Neural cell (in vitro differentiated cells): ENCODE data around the gene CELF4. TPM values are rescaled to one million over a fixed set of nuclear protein-coding genes. Genes with fewer than 3 reads are reported as not detected.

Experiments used
- H2AFZ ChIP-seq: fragments of 200-600, 300-800 bp; sonication (generic), shearing (Covaris generic); 2 replicates; pipeline ENCODE4 v1.6.0; 2014; ENCODE audit warnings: low read depth, mild to moderate bottlenecking, antibody characterized with exemption, low read length, moderate library complexity
- H3F3A ChIP-seq: fragments of 200-600 bp; shearing (Covaris generic); 2 replicates; pipeline ENCODE4 v1.6.1; 2016; ENCODE audit warnings: mild to moderate bottlenecking, moderate library complexity, mixed read lengths, antibody characterized with exemption, low read length; ENCODE audit not compliant: insufficient read depth, poor library complexity, severe bottlenecking
- H3K27ac ChIP-seq: fragments of 200-600, 300-800 bp; sonication (generic), shearing (Covaris generic); 2 replicates; pipeline ENCODE4 v1.5.1; 2014; ENCODE audit warnings: mild to moderate bottlenecking, low read length, moderate library complexity
- H3K27me3 ChIP-seq: fragments of 300-800, 200-600 bp; sonication (generic), shearing (Covaris generic); 2 replicates; pipeline ENCODE4 v1.6.0; 2014; ENCODE audit warnings: mild to moderate bottlenecking, low read depth, low read length, moderate library complexity; ENCODE audit not compliant: insufficient read depth
- H3K36me3 ChIP-seq: fragments of 300-800, 200-600 bp; sonication (generic), shearing (Covaris generic); 2 replicates; pipeline ENCODE4 v1.5.1; 2014; ENCODE audit warnings: mild to moderate bottlenecking, antibody characterized with exemption, low read length, moderate library complexity; ENCODE audit not compliant: insufficient read depth
- H3K4me2 ChIP-seq: fragments of 300-800, 200-600 bp; sonication (generic), shearing (Covaris generic); 2 replicates; pipeline ENCODE4 v1.6.0; 2014; ENCODE audit warnings: mild to moderate bottlenecking, low read length
- H3K4me3 ChIP-seq: fragments of 300-800, 200-600 bp; sonication (generic), shearing (Covaris generic); 2 replicates; pipeline ENCODE4 v1.5.1; 2014; ENCODE audit warnings: mild to moderate bottlenecking, low read length, moderate library complexity
- H3K79me2 ChIP-seq: fragments of 200-600 bp; shearing (Covaris generic); replicated peaks from 2 replicates; pipeline ENCODE4 v1.6.0; 2014; ENCODE audit warnings: mild to moderate bottlenecking, low read length, moderate library complexity; ENCODE audit not compliant: insufficient read depth
- H3K9ac ChIP-seq: fragments of 300-800, 200-600 bp; sonication (generic), shearing (Covaris generic); 2 replicates; pipeline ENCODE4 v1.6.1; 2016; ENCODE audit warnings: mild to moderate bottlenecking, low read length, mixed read lengths
- H3K9me2 ChIP-seq: fragments of 200-600 bp; shearing (Covaris generic); 2 replicates; pipeline ENCODE4 v1.6.1; 2016; ENCODE audit warnings: mild to moderate bottlenecking, low read length, mixed read lengths; ENCODE audit not compliant: insufficient read depth
- H3K9me3 ChIP-seq: fragments of 200-600, 300-800 bp; sonication (generic), shearing (Covaris generic); 2 replicates; pipeline ENCODE4 v1.6.1; 2016; ENCODE audit warnings: mild to moderate bottlenecking, mixed run types, low read length, moderate library complexity, mixed read lengths
- H4K20me1 ChIP-seq: fragments of 200-600 bp; shearing (Covaris generic); 2 replicates; pipeline ENCODE4 v1.6.1; 2016; ENCODE audit warnings: mild to moderate bottlenecking, mixed run types; ENCODE audit not compliant: insufficient read depth
- EP300 ChIP-seq: fragments of 450-650 bp; conservative IDR thresholded peaks from 2 replicates; pipeline ENCODE4 v1.6.1; 2014; ENCODE audit warnings: antibody characterized with exemption, mild to moderate bottlenecking, moderate library complexity; ENCODE audit not compliant: poor library complexity, severe bottlenecking
- EZH2 ChIP-seq: fragments of 200-600, 300-800 bp; shearing (Covaris generic), sonication (generic); IDR thresholded peaks from 2 replicates; pipeline ENCODE4 v1.6.1; 2014; ENCODE audit warnings: antibody characterized with exemption, low read length, borderline replicate concordance, mild to moderate bottlenecking; ENCODE audit not compliant: insufficient read depth, poor library complexity, severe bottlenecking
- MXI1 ChIP-seq: fragments of 450-650 bp; conservative IDR thresholded peaks from 2 replicates; pipeline ENCODE4 v1.6.1; 2014; ENCODE audit warnings: antibody characterized with exemption, mild to moderate bottlenecking; ENCODE audit not compliant: poor library complexity, severe bottlenecking
- RAD21 ChIP-seq: fragments of 450-650 bp; conservative IDR thresholded peaks from 2 replicates; pipeline ENCODE4 v1.6.1; 2014; ENCODE audit warnings: antibody characterized with exemption, mild to moderate bottlenecking, moderate library complexity
- SMC3 ChIP-seq: fragments of 450-650 bp; conservative IDR thresholded peaks from 2 replicates; pipeline ENCODE4 v1.6.1; 2014; ENCODE audit warnings: antibody characterized with exemption, mild to moderate bottlenecking, moderate library complexity; ENCODE audit not compliant: poor library complexity
- TAF1 ChIP-seq: IDR thresholded peaks from 2 replicates; pipeline ENCODE4 v1.6.1; 2012; ENCODE audit warnings: low read depth
- polyA plus RNA-seq: library from polyadenylated mRNA; depleted of rRNA; stranded (reverse); fragments of >200 nt; gene quantifications from 2 replicates; pipeline ENCODE4 v1.2.3, GENCODE V29; 2014
- TF ChIP-seq, protein P1 (sequence below): fragments of 450-650 bp; IDR thresholded peaks from 2 replicates; pipeline ENCODE4 v1.5.1; 2014; ENCODE audit warnings: antibody characterized with exemption, mild to moderate bottlenecking, moderate library complexity; ENCODE audit not compliant: poor library complexity, severe bottlenecking
- TF ChIP-seq, protein P2 (sequence below): IDR thresholded peaks from 2 replicates; pipeline ENCODE4 v1.6.1; 2012; ENCODE audit warnings: borderline replicate concordance

Gene CELF4
- polyA plus RNA-seq, 1 donor from 2014 or later = 191 TPM

DNA sequence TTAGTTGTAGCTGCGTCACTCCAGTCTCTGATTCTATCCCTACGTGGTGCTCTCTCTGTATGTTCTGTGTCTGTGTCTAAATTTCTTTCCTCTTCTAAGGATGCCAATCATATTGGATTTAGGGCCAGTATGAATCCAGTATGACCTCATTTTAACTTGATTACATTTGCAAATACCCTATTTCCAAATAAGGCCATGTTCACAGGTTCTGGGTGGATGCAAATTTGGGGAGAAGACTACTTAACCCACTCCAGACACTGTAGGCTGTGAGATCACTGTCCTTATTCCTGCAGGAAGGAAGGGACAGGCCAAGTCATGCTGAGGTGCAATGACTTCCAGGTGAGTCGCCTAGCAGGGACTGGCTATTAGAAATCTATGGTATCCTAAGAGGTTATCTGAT lies 272.2 kb downstream of the CELF4 start:
- H3K9me3 ChIP-seq = no peaks in the 10 kb centered on the region
- no peak overlapping the region for H2AFZ ChIP-seq
- H3K9me2 ChIP-seq = no peaks in the 10 kb centered on the region
- no peaks in the 10 kb centered on the region for H3F3A ChIP-seq
- TF ChIP-seq MXI1 = no peak
- no peak for TF ChIP-seq TAF1
- TF ChIP-seq EP300 = no peak
- TF ChIP-seq SMC3 = no peak
- H3K79me2 ChIP-seq = no peaks in the 10 kb centered on the region
- H3K9ac ChIP-seq = no peak overlapping the region
- H3K4me3 ChIP-seq = no peak overlapping the region
- no peaks in the 10 kb centered on the region for H3K36me3 ChIP-seq
- H3K27ac ChIP-seq = no peak overlapping the region
- no peak overlapping the region for H3K4me2 ChIP-seq
- no peaks in the 10 kb centered on the region for H4K20me1 ChIP-seq
- no peaks in the 10 kb centered on the region for H3K27me3 ChIP-seq

DNA sequence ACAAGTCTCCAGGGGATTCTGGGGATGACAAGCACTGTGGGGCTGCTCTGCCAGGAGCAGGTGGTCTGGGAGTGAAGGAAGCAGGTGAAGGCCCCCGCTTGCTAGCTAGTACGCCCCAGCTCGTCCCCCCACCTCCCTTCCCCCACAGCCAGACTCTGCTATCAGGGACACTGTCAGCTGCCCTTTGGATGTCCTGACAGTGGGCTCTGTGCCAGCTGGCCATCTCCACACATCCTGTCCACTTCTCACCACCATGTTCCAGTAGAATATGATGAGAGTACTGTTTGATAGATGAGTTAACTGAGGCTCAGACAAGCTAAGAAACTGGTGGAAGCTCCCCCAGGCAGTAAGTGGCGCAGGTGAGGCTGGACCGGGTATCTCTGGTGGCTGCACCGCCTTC lies 276.2 kb downstream of the CELF4 start:
- H3K27ac ChIP-seq = no peak overlapping the region
- no peak overlapping the region for H2AFZ ChIP-seq
- no peaks in the 10 kb centered on the region for H3F3A ChIP-seq
- H3K79me2 ChIP-seq = no peaks in the 10 kb centered on the region
- H3K27me3 ChIP-seq = no peaks in the 10 kb centered on the region
- H3K4me2 ChIP-seq = no peak overlapping the region
- H3K9me2 ChIP-seq = no peaks in the 10 kb centered on the region
- H3K36me3 ChIP-seq = no peaks in the 10 kb centered on the region
- no peak overlapping the region for H3K9ac ChIP-seq
- H4K20me1 ChIP-seq = no peaks in the 10 kb centered on the region
- H3K4me3 ChIP-seq = no peak overlapping the region
- TF ChIP-seq EZH2 = no peak
- no peak for TF ChIP-seq MXI1
- no peaks in the 10 kb centered on the region for H3K9me3 ChIP-seq

DNA sequence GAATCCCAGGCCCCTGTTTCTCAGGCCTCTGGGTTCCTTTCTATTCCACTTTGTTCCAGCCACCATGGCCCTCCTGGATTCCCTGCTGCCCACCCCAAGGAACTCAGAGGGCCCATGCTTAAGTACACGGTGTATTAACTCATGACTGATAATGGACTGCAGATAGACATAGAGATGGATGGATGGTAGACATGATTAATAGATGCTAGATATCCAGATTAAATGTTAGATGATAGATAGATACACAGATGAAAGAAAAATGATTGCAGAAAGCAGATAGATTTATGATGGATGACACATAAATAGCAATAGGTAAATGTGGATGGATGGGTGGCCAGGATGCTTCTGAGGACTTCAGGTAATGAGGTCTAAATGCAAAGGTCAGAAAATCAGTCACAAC lies 278.0 kb downstream of the CELF4 start:
- H3K79me2 ChIP-seq = no peaks in the 10 kb centered on the region
- no peaks in the 10 kb centered on the region for H3K9me2 ChIP-seq
- H3K4me3 ChIP-seq = no peak overlapping the region
- H3K4me2 ChIP-seq = no peak overlapping the region
- no peaks in the 10 kb centered on the region for H3K9me3 ChIP-seq
- no peak overlapping the region for H3K27ac ChIP-seq
- no peak overlapping the region for H2AFZ ChIP-seq
- no peak overlapping the region for H3K9ac ChIP-seq
- no peak for TF ChIP-seq EZH2
- no peaks in the 10 kb centered on the region for H3K27me3 ChIP-seq
- H3K36me3 ChIP-seq = no peaks in the 10 kb centered on the region
- H3F3A ChIP-seq = no peaks in the 10 kb centered on the region
- H4K20me1 ChIP-seq = no peaks in the 10 kb centered on the region

DNA sequence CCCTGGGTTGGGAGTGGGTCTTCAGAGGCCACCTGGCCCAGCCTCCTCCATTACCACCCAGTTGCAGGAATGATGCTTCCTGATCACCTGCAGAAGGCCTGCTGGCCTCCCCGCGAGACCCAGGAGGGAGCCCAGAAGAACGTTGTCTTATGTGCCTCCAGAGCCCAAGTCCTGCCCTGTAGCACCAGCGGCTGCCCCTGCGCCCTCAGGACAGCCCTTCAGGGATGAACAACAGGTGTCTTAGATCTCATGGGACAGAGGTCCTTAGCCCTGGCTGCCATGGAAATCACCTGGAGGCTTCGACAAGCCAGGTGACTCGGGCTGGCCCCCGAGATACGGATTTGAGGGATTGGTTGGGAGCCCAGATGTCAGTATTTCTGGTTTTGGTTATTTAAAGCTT lies 278.8 kb downstream of the CELF4 start:
- Histone ChIP-seq H3K27ac (no peak overlapping the region), H3K9me2 (no peaks in the 10 kb centered on the region), H3K79me2 (no peaks in the 10 kb centered on the region), H3K4me2 (no peak overlapping the region), H3F3A (no peaks in the 10 kb centered on the region), H2AFZ (no peak overlapping the region), H3K27me3 (no peaks in the 10 kb centered on the region), H3K9ac (no peak overlapping the region), H3K4me3 (no peak overlapping the region), H3K9me3 (no peaks in the 10 kb centered on the region), H4K20me1 (no peaks in the 10 kb centered on the region), H3K36me3 (no peaks in the 10 kb centered on the region)
- TF ChIP-seq, protein P1, sequence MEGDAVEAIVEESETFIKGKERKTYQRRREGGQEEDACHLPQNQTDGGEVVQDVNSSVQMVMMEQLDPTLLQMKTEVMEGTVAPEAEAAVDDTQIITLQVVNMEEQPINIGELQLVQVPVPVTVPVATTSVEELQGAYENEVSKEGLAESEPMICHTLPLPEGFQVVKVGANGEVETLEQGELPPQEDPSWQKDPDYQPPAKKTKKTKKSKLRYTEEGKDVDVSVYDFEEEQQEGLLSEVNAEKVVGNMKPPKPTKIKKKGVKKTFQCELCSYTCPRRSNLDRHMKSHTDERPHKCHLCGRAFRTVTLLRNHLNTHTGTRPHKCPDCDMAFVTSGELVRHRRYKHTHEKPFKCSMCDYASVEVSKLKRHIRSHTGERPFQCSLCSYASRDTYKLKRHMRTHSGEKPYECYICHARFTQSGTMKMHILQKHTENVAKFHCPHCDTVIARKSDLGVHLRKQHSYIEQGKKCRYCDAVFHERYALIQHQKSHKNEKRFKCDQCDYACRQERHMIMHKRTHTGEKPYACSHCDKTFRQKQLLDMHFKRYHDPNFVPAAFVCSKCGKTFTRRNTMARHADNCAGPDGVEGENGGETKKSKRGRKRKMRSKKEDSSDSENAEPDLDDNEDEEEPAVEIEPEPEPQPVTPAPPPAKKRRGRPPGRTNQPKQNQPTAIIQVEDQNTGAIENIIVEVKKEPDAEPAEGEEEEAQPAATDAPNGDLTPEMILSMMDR = no peak
- TF ChIP-seq RAD21 (no peak), MXI1 (no peak), TAF1 (no peak)
- TF ChIP-seq, protein P2, sequence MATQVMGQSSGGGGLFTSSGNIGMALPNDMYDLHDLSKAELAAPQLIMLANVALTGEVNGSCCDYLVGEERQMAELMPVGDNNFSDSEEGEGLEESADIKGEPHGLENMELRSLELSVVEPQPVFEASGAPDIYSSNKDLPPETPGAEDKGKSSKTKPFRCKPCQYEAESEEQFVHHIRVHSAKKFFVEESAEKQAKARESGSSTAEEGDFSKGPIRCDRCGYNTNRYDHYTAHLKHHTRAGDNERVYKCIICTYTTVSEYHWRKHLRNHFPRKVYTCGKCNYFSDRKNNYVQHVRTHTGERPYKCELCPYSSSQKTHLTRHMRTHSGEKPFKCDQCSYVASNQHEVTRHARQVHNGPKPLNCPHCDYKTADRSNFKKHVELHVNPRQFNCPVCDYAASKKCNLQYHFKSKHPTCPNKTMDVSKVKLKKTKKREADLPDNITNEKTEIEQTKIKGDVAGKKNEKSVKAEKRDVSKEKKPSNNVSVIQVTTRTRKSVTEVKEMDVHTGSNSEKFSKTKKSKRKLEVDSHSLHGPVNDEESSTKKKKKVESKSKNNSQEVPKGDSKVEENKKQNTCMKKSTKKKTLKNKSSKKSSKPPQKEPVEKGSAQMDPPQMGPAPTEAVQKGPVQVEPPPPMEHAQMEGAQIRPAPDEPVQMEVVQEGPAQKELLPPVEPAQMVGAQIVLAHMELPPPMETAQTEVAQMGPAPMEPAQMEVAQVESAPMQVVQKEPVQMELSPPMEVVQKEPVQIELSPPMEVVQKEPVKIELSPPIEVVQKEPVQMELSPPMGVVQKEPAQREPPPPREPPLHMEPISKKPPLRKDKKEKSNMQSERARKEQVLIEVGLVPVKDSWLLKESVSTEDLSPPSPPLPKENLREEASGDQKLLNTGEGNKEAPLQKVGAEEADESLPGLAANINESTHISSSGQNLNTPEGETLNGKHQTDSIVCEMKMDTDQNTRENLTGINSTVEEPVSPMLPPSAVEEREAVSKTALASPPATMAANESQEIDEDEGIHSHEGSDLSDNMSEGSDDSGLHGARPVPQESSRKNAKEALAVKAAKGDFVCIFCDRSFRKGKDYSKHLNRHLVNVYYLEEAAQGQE = no peak
